ENCODE data around the gene EIF5A2.

Gene EIF5A2

GRCh38 chr3:170839518-170840100 lies 68.8 kb downstream of the EIF5A2 start (continued):
- TF ChIP-seq TSHZ2 (CRISPR knock-in tag; IDR thresholded peaks at IDR 0.05) (no peak), ZFP3 (CRISPR knock-in tag; IDR thresholded peaks at IDR 0.05) (no peak), ZFP30 (CRISPR knock-in tag; IDR thresholded peaks at IDR 0.05) (no peak)
